Neural progenitor cell (in vitro differentiated cells): ENCODE measurements around the gene NEU2. TPM values are rescaled to one million over a fixed set of nuclear protein-coding genes. Genes with fewer than 3 reads are reported as not detected.

ENCODE experiments used
- DNase-seq: peaks from one replicate; pipeline ENCODE4 v3.0.0-alpha.2; 2016; ENCODE audit warnings: low spot score
- H2AFZ ChIP-seq: fragments of 200-600 bp; sonication (generic); replicated peaks from 2 replicates; pipeline ENCODE4 v1.6.1; 2016; ENCODE audit warnings: antibody characterized with exemption
- H3F3A ChIP-seq: fragments of 200-600 bp; sonication (generic); 2 replicates; pipeline ENCODE4 v1.6.1; 2016; ENCODE audit warnings: antibody characterized with exemption, low read depth
- H3K27ac ChIP-seq: fragments of 200-600 bp; sonication (generic); 2 replicates; pipeline ENCODE4 v1.5.1; 2016; ENCODE audit warnings: mild to moderate bottlenecking
- H3K27me3 ChIP-seq: fragments of 200-600 bp; sonication (generic); 2 replicates; pipeline ENCODE4 v1.6.1; 2016; ENCODE audit warnings: mild to moderate bottlenecking, moderate library complexity
- H3K36me3 ChIP-seq: fragments of 200-600 bp; sonication (generic); 2 replicates; pipeline ENCODE4 v1.5.1; 2016
- H3K4me1 ChIP-seq: fragments of 200-600 bp; sonication (generic); 2 replicates; pipeline ENCODE4 v1.6.1; 2016; ENCODE audit warnings: mixed run types
- H3K4me2 ChIP-seq: fragments of 200-600 bp; sonication (generic); 2 replicates; pipeline ENCODE4 v1.6.1; 2016
- H3K4me3 ChIP-seq: fragments of 200-600 bp; sonication (generic); 2 replicates; pipeline ENCODE4 v1.5.1; 2016
- H3K79me2 ChIP-seq: fragments of 200-600 bp; sonication (generic); 2 replicates; pipeline ENCODE4 v1.6.1; 2016; ENCODE audit warnings: low read depth
- H3K9ac ChIP-seq: fragments of 200-600 bp; sonication (generic); 2 replicates; pipeline ENCODE4 v1.6.1; 2016
- H3K9me3 ChIP-seq: fragments of 200-600 bp; sonication (generic); 2 replicates; pipeline ENCODE4 v1.5.1; 2016; ENCODE audit warnings: low read depth
- H4K20me1 ChIP-seq: fragments of 200-600 bp; sonication (generic); 2 replicates; pipeline ENCODE4 v1.6.1; 2016; ENCODE audit warnings: low read depth
- H3K27ac Mint-ChIP-seq: 3 replicates; pipeline ENCODE4 v1.8.0; 2021; ENCODE audit warnings: mixed read lengths
- H3K27me3 Mint-ChIP-seq: 2 replicates; pipeline ENCODE4 v1.8.0; 2022; ENCODE audit warnings: low read depth, mild to moderate bottlenecking, inconsistent platforms, moderate library complexity, mixed read lengths; ENCODE audit not compliant: insufficient read depth
- H3K36me3 Mint-ChIP-seq: 3 replicates; pipeline ENCODE4 v1.8.0; 2021; ENCODE audit warnings: mixed read lengths
- H3K4me1 Mint-ChIP-seq: 3 replicates; pipeline ENCODE4 v1.8.0; 2021; ENCODE audit warnings: mixed read lengths
- H3K4me3 Mint-ChIP-seq: 3 replicates; pipeline ENCODE4 v1.8.0; 2021; ENCODE audit warnings: mild to moderate bottlenecking, moderate library complexity, mixed read lengths
- H3K9me3 Mint-ChIP-seq: 3 replicates; pipeline ENCODE4 v1.8.0; 2020; ENCODE audit warnings: mixed read lengths
- CTCF ChIP-seq: fragments of 200-600 bp; sonication (generic); IDR thresholded peaks from 2 replicates; pipeline ENCODE4 v1.5.1; 2017; ENCODE audit warnings: antibody characterized with exemption, mild to moderate bottlenecking
- EZH2 ChIP-seq: fragments of 200-600 bp; sonication (generic); IDR thresholded peaks from 2 replicates; pipeline ENCODE4 v1.6.1; 2017; ENCODE audit warnings: antibody characterized with exemption, mild to moderate bottlenecking, moderate library complexity
- EZH2phosphoT487 ChIP-seq: fragments of 200-600 bp; sonication (generic); IDR thresholded peaks from 2 replicates; pipeline ENCODE4 v1.6.1; 2017; ENCODE audit warnings: antibody characterized with exemption
- total RNA-seq: library from RNA; depleted of rRNA; stranded (reverse); fragments of >200 nt; gene quantifications from 2 replicates; pipeline ENCODE4 v1.2.3, GENCODE V29; 2015; ENCODE audit warnings: low replicate concordance

Gene NEU2
- total RNA-seq, 1 donor from 2014 or later, result not detected

- Histone ChIP-seq H3K27ac (no peak overlapping the region), H3F3A (no peaks in the 10 kb centered on the region), H3K9me3 (no peaks in the 10 kb centered on the region), H3K4me2 (no peak overlapping the region), H3K9ac (no peak overlapping the region), H4K20me1 (no peaks in the 10 kb centered on the region), H3K4me3 (no peak overlapping the region), H2AFZ (no peak overlapping the region), H3K79me2 (no peaks in the 10 kb centered on the region), H3K27me3 (no peaks in the 10 kb centered on the region), H3K4me1 (no peaks in the 10 kb centered on the region), H3K36me3 (no peaks in the 10 kb centered on the region)
- no peak overlapping the region for H3K4me3 Mint-ChIP-seq
- no peaks in the 10 kb centered on the region for H3K9me3 Mint-ChIP-seq
- no peak overlapping the region for H3K27ac Mint-ChIP-seq
- TF ChIP-seq EZH2, result no peak
- TF ChIP-seq CTCF, result no peak
- no peak for TF ChIP-seq EZH2phosphoT487
- no peaks in the 10 kb centered on the region for H3K36me3 Mint-ChIP-seq
- H3K27me3 Mint-ChIP-seq, result peaks cover 7% of the 10 kb centered on the region
- DNase-seq, result no peak
- H3K4me1 Mint-ChIP-seq, result peaks cover 26% of the 10 kb centered on the region
These were observed 47.8 kb upstream of the NEU2 start for GRCh38 chr2:232984451-232985207.

- H4K20me1 ChIP-seq, result no peaks in the 10 kb centered on the region
- no peak overlapping the region for H3K9ac ChIP-seq
- no peaks in the 10 kb centered on the region for H3K4me1 ChIP-seq
- no peak overlapping the region for H3K4me3 ChIP-seq
- no peak overlapping the region for H3K27ac ChIP-seq
- H3K4me3 Mint-ChIP-seq, result no peak overlapping the region
- no peak overlapping the region for H2AFZ ChIP-seq
- H3K27me3 ChIP-seq, result no peaks in the 10 kb centered on the region
- peaks cover 20% of the 10 kb centered on the region for H3K4me1 Mint-ChIP-seq
- H3K9me3 Mint-ChIP-seq, result no peaks in the 10 kb centered on the region
- H3K27me3 Mint-ChIP-seq, result peaks cover 5% of the 10 kb centered on the region
- no peaks in the 10 kb centered on the region for H3K79me2 ChIP-seq
- H3K36me3 Mint-ChIP-seq, result no peaks in the 10 kb centered on the region
- no peak for DNase-seq
- no peaks in the 10 kb centered on the region for H3K9me3 ChIP-seq
- no peaks in the 10 kb centered on the region for H3F3A ChIP-seq
- no peaks in the 10 kb centered on the region for H3K36me3 ChIP-seq
- H3K27ac Mint-ChIP-seq, result no peak overlapping the region
- TF ChIP-seq EZH2 (no peak), CTCF (no peak), EZH2phosphoT487 (no peak)
- no peak overlapping the region for H3K4me2 ChIP-seq
These were observed 46.3 kb upstream of the NEU2 start for GRCh38 chr2:232986155-232986554.

GRCh38 chr2:232993231-232993821, 39.1 kb upstream of the NEU2 start:
- no peaks in the 10 kb centered on the region for H3K4me1 ChIP-seq
- no peak for TF ChIP-seq EZH2phosphoT487
- no peak for TF ChIP-seq EZH2
- TF ChIP-seq CTCF, result no peak
- no peaks in the 10 kb centered on the region for H3K79me2 ChIP-seq
- DNase-seq, result no peak
- H3K27ac ChIP-seq, result no peak overlapping the region
- no peaks in the 10 kb centered on the region for H3F3A ChIP-seq
- Mint-ChIP-seq H3K4me3 (no peak overlapping the region), H3K27ac (no peak overlapping the region), H3K9me3 (no peaks in the 10 kb centered on the region), H3K36me3 (no peaks in the 10 kb centered on the region), H3K27me3 (peaks cover 6% of the 10 kb centered on the region), H3K4me1 (peaks cover 9% of the 10 kb centered on the region)
- no peaks in the 10 kb centered on the region for H3K27me3 ChIP-seq
- no peak overlapping the region for H3K4me2 ChIP-seq
- H3K4me3 ChIP-seq, result no peak overlapping the region
- H4K20me1 ChIP-seq, result no peaks in the 10 kb centered on the region
- H3K9ac ChIP-seq, result no peak overlapping the region
- H2AFZ ChIP-seq, result no peak overlapping the region
- no peaks in the 10 kb centered on the region for H3K36me3 ChIP-seq
- H3K9me3 ChIP-seq, result no peaks in the 10 kb centered on the region
